Kidney (tissue), 14 donors: ENCODE data around the gene CLDN16. TPM values are rescaled to one million over a fixed set of nuclear protein-coding genes. Genes with fewer than 3 reads are reported as not detected.

Experiments
- DNase-seq, 5 donors: peaks; one replicate each; pipeline ENCODE4 v3.0.0-alpha.2; 2013 to 2020
- FAIRE-seq: peaks from 2 replicates; lab custom pipeline; 2012; peaks lifted over from hg19 to GRCh38; lab: Jason Lieb, UNC
- H3K27ac ChIP-seq, 2 donors: one replicate each; pipeline ENCODE4 v1.7.0; 2013; ENCODE audit warnings: low read depth in 2 of 2, low read length in 2 of 2, inconsistent platforms in 1 of 2
- H3K27me3 ChIP-seq: one replicate; pipeline ENCODE4 v1.7.1; 2013; ENCODE audit warnings: low read length, inconsistent platforms; ENCODE audit not compliant: control insufficient read depth, insufficient read depth
- H3K36me3 ChIP-seq, 3 donors: one replicate each; pipeline versions ENCODE4 v1.7.0 to v1.7.1; 2013; ENCODE audit warnings: low read length in 3 of 3, control low read depth in 1 of 3, inconsistent platforms in 1 of 3; ENCODE audit not compliant: insufficient read depth in 3 of 3, control insufficient read depth in 2 of 3
- H3K4me1 ChIP-seq, 3 donors: one replicate each; pipeline versions ENCODE4 v1.7.0 to v1.7.1; 2013; ENCODE audit warnings: low read length in 3 of 3, inconsistent platforms in 1 of 3, low read depth in 1 of 3; ENCODE audit not compliant: control insufficient read depth in 2 of 3, insufficient read depth in 2 of 3
- H3K4me3 ChIP-seq, 3 donors: one replicate each; pipeline versions ENCODE4 v1.7.0 to v1.8.1; 2013; ENCODE audit warnings: low read length in 3 of 3, control low read depth in 1 of 3, inconsistent platforms in 1 of 3
- H3K9ac ChIP-seq, 3 donors: one replicate each; pipeline versions ENCODE4 v1.7.0 to v1.7.1; 2013; ENCODE audit warnings: low read length in 3 of 3, control low read depth in 1 of 3, inconsistent platforms in 1 of 3
- H3K9me3 ChIP-seq, 3 donors: one replicate each; pipeline versions ENCODE4 v1.7.0 to v1.7.1; 2013; ENCODE audit warnings: low read length in 3 of 3, control low read depth in 1 of 3, inconsistent platforms in 1 of 3; ENCODE audit not compliant: control insufficient read depth in 2 of 3, insufficient read depth in 1 of 3
- CTCF ChIP-seq: IDR thresholded peaks from 3 replicates; pipeline ENCODE4 v1.5.1; 2012; ENCODE audit warnings: mild to moderate bottlenecking, moderate library complexity, borderline replicate concordance; ENCODE audit not compliant: insufficient read depth; ENCODE audit errors: extremely low read depth
- intact Hi-C: fragments of 100-400 bp; cut with DNase I; formaldehyde crosslinking; loops from one replicate; pipeline ENCODE4 v1.11.1; 2022
- polyA plus RNA-seq: library from polyadenylated mRNA; stranded (reverse); fragments of 350-450 nt; fragmentation: Illumina TruSeq; extraction: RNeasy Lipid Tissue Mini Kit (QIAGEN cat#74804); gene quantifications from one replicate; pipeline ENCODE4 v1.2.3, GENCODE V29; 2014; ENCODE audit warnings: low read depth, low replicate concordance; ENCODE audit not compliant: insufficient read depth
- total RNA-seq: library from RNA; stranded (reverse); fragmentation: NEBNext Ultra II Directional; extraction: Animal tissue kit (Norgen Biotek cat#: 25700); gene quantifications from one replicate; pipeline ENCODE4 v1.2.1, GENCODE V29; 2021
- donor health status: control.
- donor health status: control.
- donor health status: control.
- donor health status: control.
- donor health status: control.
- donor health status: DM: yes; HTN: yes; CAD: no.
- donor health status: Normal renal cell carcinoma (clear cell type).

The CLDN16 gene
- total and polyA plus RNA-seq, 2 donors from 2014 or later = 27.3 to 28.4 TPM

GRCh38 chr3:190444576-190445145, 56.7 kb downstream of the CLDN16 start:
- FAIRE-seq (no peak), DNase-seq (no peak)
- TF ChIP-seq CTCF = no peak
- peaks cover 0 to 4% (median 0%) of the 10 kb centered on the region in 3 donors for H3K4me1 ChIP-seq
- no peaks in the 10 kb centered on the region for H3K27me3 ChIP-seq
- intact Hi-C loops = no loop called here
- no peaks in the 10 kb centered on the region for H3K9me3 ChIP-seq
- no peak overlapping the region for H3K9ac ChIP-seq
- H3K27ac ChIP-seq = no peak overlapping the region
- no peak overlapping the region for H3K4me3 ChIP-seq
- no peaks in the 10 kb centered on the region for H3K36me3 ChIP-seq

GRCh38 chr3:190446573-190447279, 58.8 kb downstream of the CLDN16 start:
- FAIRE-seq = no peak
- Histone ChIP-seq H3K9ac (no peak overlapping the region), H3K4me3 (peak overlapping the region in 1 of 3 donors; percentile 9), H3K9me3 (no peaks in the 10 kb centered on the region), H3K27ac (no peak overlapping the region), H3K27me3 (no peaks in the 10 kb centered on the region), H3K36me3 (no peaks in the 10 kb centered on the region), H3K4me1 (peaks cover 0 to 4% (median 0%) of the 10 kb centered on the region in 3 donors)
- no peak for TF ChIP-seq CTCF
- DNase-seq = no peak
- intact Hi-C loops = no loop called here

GRCh38 chr3:190448256-190448655, 60.3 kb downstream of the CLDN16 start:
- H3K9ac ChIP-seq = no peak overlapping the region
- intact Hi-C loops = no loop called here

More at GRCh38 chr3:190448256-190448655, 60.3 kb downstream of the CLDN16 start:
- Histone ChIP-seq H3K27ac (no peak overlapping the region), H3K36me3 (no peaks in the 10 kb centered on the region), H3K4me3 (peak overlapping the region in 1 of 3 donors; percentile 2), H3K4me1 (peaks cover 0 to 4% (median 0%) of the 10 kb centered on the region in 3 donors), H3K27me3 (no peaks in the 10 kb centered on the region), H3K9me3 (no peaks in the 10 kb centered on the region)
- TF ChIP-seq CTCF = no peak
- FAIRE-seq (no peak), DNase-seq (no peak)
